GM12878 (cell line): ENCODE measurements around the gene CIPC. TPM values are rescaled to one million over a fixed set of nuclear protein-coding genes. Genes with fewer than 3 reads are reported as not detected.
A peak's percentile ranks its signal among the peaks of the same experiment; 100 is the strongest.

Experiments
- ATAC-seq: fragments of 200-7000 bp; cut with Tn5 transposase; 3 replicates; pipeline ENCODE4 v1.9.1; 2020; ENCODE audit warnings: mild to moderate bottlenecking, moderate library complexity
- BruUV-seq: library from RNA; stranded (reverse); fragments of 400-500 nt; replicated peaks from 2 replicates; lab custom pipeline; 2021; lab: Mats Ljungman, UMichigan
- CTCF ChIA-PET: fragments of 300-600 bp; sonication (Branson Sonifier 250); formaldehyde crosslinking; extraction: SDS; loops from one replicate; lab custom pipeline; 2021; ENCODE audit warnings: inconsistent platforms; lab: Yijun Ruan, JAX
- POLR2A ChIA-PET: fragments of 350-600 bp; formaldehyde crosslinking; extraction: SDS; loops from one replicate; lab custom pipeline; 2021; ENCODE audit warnings: inconsistent platforms; lab: Charles Lee
- RAD21 ChIA-PET: fragments of 300-600 bp; sonication (Branson Sonifier 250); formaldehyde crosslinking; loops from one replicate; lab custom pipeline; 2023; ENCODE audit warnings: antibody characterized with exemption; ENCODE audit not compliant: unreplicated experiment; lab: Charles Lee
- SMC1A ChIA-PET: fragments of 300-600 bp; sonication (Branson Sonifier 250); formaldehyde crosslinking; loops from one replicate; lab custom pipeline; 2023; ENCODE audit not compliant: unreplicated experiment, uncharacterized antibody; lab: Charles Lee
- DNase-seq: peaks from one replicate; pipeline ENCODE4 v3.0.0-alpha.2; 2011; ENCODE audit warnings: low read depth, low spot score
- FAIRE-seq: peaks from 3 replicates; lab custom pipeline; 2011; peaks lifted over from hg19 to GRCh38; lab: Jason Lieb, UNC
- H2AFZ ChIP-seq: 2 replicates; pipeline ENCODE4 v1.6.0; 2011; ENCODE audit warnings: low read depth, low read length, control low read depth; ENCODE audit not compliant: control insufficient read depth
- H3K27ac ChIP-seq: 2 replicates; pipeline ENCODE4 v1.5.1; 2011; ENCODE audit warnings: control low read depth; ENCODE audit not compliant: control insufficient read depth, insufficient read depth
- H3K27me3 ChIP-seq, 2 experiments: replicated peaks in 1 of 2; 2 replicates each; pipeline versions ENCODE4 v1.6.0 to v1.6.1; 2011; ENCODE audit warnings: low read length in 1 of 2; ENCODE audit not compliant: control insufficient read depth in 2 of 2, insufficient read depth in 2 of 2
- H3K36me3 ChIP-seq, 2 experiments: 2 replicates each; pipeline ENCODE4 v1.5.1; 2011; ENCODE audit warnings: low read length in 1 of 2; ENCODE audit not compliant: control insufficient read depth in 2 of 2, insufficient read depth in 2 of 2
- H3K4me1 ChIP-seq: 2 replicates; pipeline ENCODE4 v1.6.1; 2011; ENCODE audit warnings: mild to moderate bottlenecking, low read length, moderate library complexity, mixed read lengths; ENCODE audit not compliant: control insufficient read depth, insufficient read depth
- H3K4me2 ChIP-seq: 2 replicates; pipeline ENCODE4 v1.6.0; 2011; ENCODE audit warnings: control low read depth; ENCODE audit not compliant: control insufficient read depth, insufficient read depth
- H3K4me3 ChIP-seq: fragments of 200-600 bp; sonication (generic); 2 replicates; pipeline ENCODE4 v1.5.1; 2016
- H3K79me2 ChIP-seq: 2 replicates; pipeline ENCODE4 v1.6.0; 2011; ENCODE audit warnings: low read length; ENCODE audit not compliant: control insufficient read depth, insufficient read depth
- H3K9ac ChIP-seq: 2 replicates; pipeline ENCODE4 v1.8.0; 2011; ENCODE audit warnings: low read length, control low read depth, mixed read lengths; ENCODE audit not compliant: control insufficient read depth, insufficient read depth
- H3K9me3 ChIP-seq: replicated peaks from 3 replicates; pipeline ENCODE4 v1.5.1; 2011; ENCODE audit warnings: mild to moderate bottlenecking, low read length; ENCODE audit not compliant: control insufficient read depth, insufficient read depth
- H4K20me1 ChIP-seq: 2 replicates; pipeline ENCODE4 v1.6.0; 2011; ENCODE audit not compliant: control insufficient read depth, insufficient read depth
- BHLHE40 ChIP-seq, 2 experiments: fragments of 450-650 bp in 1 of 2; IDR thresholded peaks; 2 replicates each; pipeline ENCODE4 v1.6.1; 2011 to 2017; ENCODE audit warnings: low read depth in 2 of 2, borderline replicate concordance in 1 of 2, improper control_type of control experiment in 1 of 2, low read length in 1 of 2, mild to moderate bottlenecking in 1 of 2
- CHD2 ChIP-seq: IDR thresholded peaks from 2 replicates; pipeline ENCODE4 v1.6.1; 2011; ENCODE audit warnings: low read depth, low read length, improper control_type of control experiment, borderline replicate concordance
- E2F4 ChIP-seq: IDR thresholded peaks from 2 replicates; pipeline ENCODE4 v1.6.1; 2012; ENCODE audit warnings: low read depth, low read length, improper control_type of control experiment
- FOXK2 ChIP-seq: fragments of 450-650 bp; IDR thresholded peaks from 2 replicates; pipeline ENCODE4 v1.6.1; 2017; ENCODE audit warnings: mild to moderate bottlenecking, moderate library complexity
- FOXM1 ChIP-seq: IDR thresholded peaks from 2 replicates; pipeline ENCODE4 v1.6.1; 2012; ENCODE audit warnings: low read depth, mild to moderate bottlenecking, inconsistent platforms, low read length, moderate library complexity
- GATAD2B ChIP-seq: fragments of 450-650 bp; conservative IDR thresholded peaks from 2 replicates; pipeline ENCODE4 v1.6.1; 2017; ENCODE audit warnings: low read depth, mild to moderate bottlenecking, moderate library complexity
- JUND ChIP-seq: IDR thresholded peaks from 2 replicates; pipeline ENCODE4 v1.6.1; 2012; ENCODE audit warnings: low read depth, mild to moderate bottlenecking, low read length, improper control_type of control experiment, moderate library complexity
- KDM1A ChIP-seq: fragments of 200-600 bp; sonication (generic); IDR thresholded peaks from 2 replicates; pipeline ENCODE4 v1.6.1; 2016; ENCODE audit warnings: borderline replicate concordance
- KLF5 ChIP-seq: fragments of 450-650 bp; IDR thresholded peaks from 2 replicates; pipeline ENCODE4 v1.6.1; 2014; ENCODE audit warnings: mild to moderate bottlenecking; ENCODE audit not compliant: partially characterized antibody
- MEF2B ChIP-seq: fragments of 450-650 bp; IDR thresholded peaks from 2 replicates; pipeline ENCODE4 v1.6.1; 2018; ENCODE audit warnings: mild to moderate bottlenecking, moderate library complexity; ENCODE audit not compliant: partially characterized antibody, poor library complexity, severe bottlenecking
- MXI1 ChIP-seq: fragments of 150-350 bp; IDR thresholded peaks from 2 replicates; pipeline ENCODE4 v1.6.1; 2011; ENCODE audit warnings: low read depth, mild to moderate bottlenecking, inconsistent platforms, low read length, improper control_type of control experiment
- RAD21 ChIP-seq: IDR thresholded peaks from 2 replicates; pipeline ENCODE4 v1.6.1; 2011; ENCODE audit warnings: mild to moderate bottlenecking, low read depth, low read length, moderate library complexity; ENCODE audit not compliant: insufficient read depth
- TCF12 ChIP-seq: IDR thresholded peaks from 2 replicates; pipeline ENCODE4 v1.6.1; 2011; ENCODE audit warnings: low read depth, mild to moderate bottlenecking, low read length
- ZBED1 ChIP-seq: IDR thresholded peaks from 2 replicates; pipeline ENCODE4 v1.6.1; 2016; ENCODE audit warnings: borderline replicate concordance
- ZSCAN29 ChIP-seq: fragments of 450-650 bp; IDR thresholded peaks from 2 replicates; pipeline ENCODE4 v1.6.1; 2017; ENCODE audit warnings: mild to moderate bottlenecking, moderate library complexity
- WGBS: methylation state at CpG from one replicate; pipeline ENCODE4 v1.1.6; 2016; ENCODE audit warnings: low lambda C conversion rate; ENCODE audit not compliant: insufficient replicate concordance, insufficient coverage; ENCODE audit errors: missing lambda C conversion rate; 5-methylcytosine and 5-hydroxymethylcytosine counted together
- in situ Hi-C: fragments of 300-500 bp; cut with MboI; formaldehyde crosslinking; loops from 9 replicates; pipeline ENCODE4 v1.14.3; 2018; ENCODE audit warnings: mixed read lengths
- intact Hi-C: fragments of 100-400 bp; cut with micrococcal nuclease; formaldehyde crosslinking; loops from one replicate; pipeline ENCODE4 v1.14.2; 2022; ENCODE audit not compliant: unreplicated experiment
- polyA plus RNA-seq, 11 experiments: library from polyadenylated mRNA; depleted of rRNA in 4 of 11; unstranded in 6 of 11; stranded (reverse) in 5 of 11; fragments of >200 nt; fragmentation: Nextera tagmentation in 4 of 11; fragmentation: Illumina TruSeq in 1 of 11; extraction: Ambion mirVana in 4 of 11; extraction: Trizol in 1 of 11; gene quantifications; 1 replicate in 1 of 11; 2 replicates in 10 of 11; pipeline versions ENCODE4 v1.2.1 to v1.2.3, GENCODE V29; 2011 to 2016; ENCODE audit warnings: inconsistent platforms in 2 of 11, missing spikeins in 2 of 11, low read depth in 1 of 11
- total RNA-seq, 4 experiments: library from RNA; depleted of rRNA in 3 of 4; stranded (reverse); fragments of >200 nt in 3 of 4; fragmentation: Illumina TruSeq in 1 of 4; extraction: Trizol in 1 of 4; gene quantifications; 2 replicates each; pipeline versions ENCODE4 v1.2.1 to v1.2.3, GENCODE V29; 2013 to 2021
- TF ChIP-seq, protein P1 (sequence below): fragments of 450-650 bp; IDR thresholded peaks from 2 replicates; pipeline ENCODE4 v1.6.1; 2016; ENCODE audit warnings: mild to moderate bottlenecking, moderate library complexity, borderline replicate concordance

The CIPC gene
- total and polyA plus RNA-seq, 10 of the 15 experiments (the other 5 are each of a cell fraction or from before 2014, with no cell fraction given), result 5.6 to 29.5 (median 16.5) TPM

- peaks cover 0 to 6% of the 10 kb centered on the region in 2 experiments; a peak in 1 of 4 replicates for H3K36me3 ChIP-seq
- no TSS peak for BruUV-seq
- DNase-seq, result no peak
- peaks cover 12% of the 10 kb centered on the region for H3K4me1 ChIP-seq
- H2AFZ ChIP-seq, result no peak overlapping the region
- TF ChIP-seq MXI1 (no peak), FOXM1 (no peak), TCF12 (no peak), E2F4 (no peak), GATAD2B (no peak), KDM1A (no peak), CHD2 (no peak), ZBED1 (no peak), KLF5 (no peak), MEF2B (no peak), FOXK2 (no peak), BHLHE40 (IDR thresholded peaks at IDR 0.05; ENCODE audit: borderline replicate concordance in 1 of 2, low read depth in 2 of 2, low read length in 1 of 2) (no peak), RAD21 (no peak), ZSCAN29 (no peak), JUND (no peak)
- TF ChIP-seq, protein P1, sequence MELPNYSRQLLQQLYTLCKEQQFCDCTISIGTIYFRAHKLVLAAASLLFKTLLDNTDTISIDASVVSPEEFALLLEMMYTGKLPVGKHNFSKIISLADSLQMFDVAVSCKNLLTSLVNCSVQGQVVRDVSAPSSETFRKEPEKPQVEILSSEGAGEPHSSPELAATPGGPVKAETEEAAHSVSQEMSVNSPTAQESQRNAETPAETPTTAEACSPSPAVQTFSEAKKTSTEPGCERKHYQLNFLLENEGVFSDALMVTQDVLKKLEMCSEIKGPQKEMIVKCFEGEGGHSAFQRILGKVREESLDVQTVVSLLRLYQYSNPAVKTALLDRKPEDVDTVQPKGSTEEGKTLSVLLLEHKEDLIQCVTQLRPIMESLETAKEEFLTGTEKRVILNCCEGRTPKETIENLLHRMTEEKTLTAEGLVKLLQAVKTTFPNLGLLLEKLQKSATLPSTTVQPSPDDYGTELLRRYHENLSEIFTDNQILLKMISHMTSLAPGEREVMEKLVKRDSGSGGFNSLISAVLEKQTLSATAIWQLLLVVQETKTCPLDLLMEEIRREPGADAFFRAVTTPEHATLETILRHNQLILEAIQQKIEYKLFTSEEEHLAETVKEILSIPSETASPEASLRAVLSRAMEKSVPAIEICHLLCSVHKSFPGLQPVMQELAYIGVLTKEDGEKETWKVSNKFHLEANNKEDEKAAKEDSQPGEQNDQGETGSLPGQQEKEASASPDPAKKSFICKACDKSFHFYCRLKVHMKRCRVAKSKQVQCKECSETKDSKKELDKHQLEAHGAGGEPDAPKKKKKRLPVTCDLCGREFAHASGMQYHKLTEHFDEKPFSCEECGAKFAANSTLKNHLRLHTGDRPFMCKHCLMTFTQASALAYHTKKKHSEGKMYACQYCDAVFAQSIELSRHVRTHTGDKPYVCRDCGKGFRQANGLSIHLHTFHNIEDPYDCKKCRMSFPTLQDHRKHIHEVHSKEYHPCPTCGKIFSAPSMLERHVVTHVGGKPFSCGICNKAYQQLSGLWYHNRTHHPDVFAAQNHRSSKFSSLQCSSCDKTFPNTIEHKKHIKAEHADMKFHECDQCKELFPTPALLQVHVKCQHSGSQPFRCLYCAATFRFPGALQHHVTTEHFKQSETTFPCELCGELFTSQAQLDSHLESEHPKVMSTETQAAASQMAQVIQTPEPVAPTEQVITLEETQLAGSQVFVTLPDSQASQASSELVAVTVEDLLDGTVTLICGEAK, result no peak
- TF ChIP-seq, all 136 proteins: peak for 0
- Histone ChIP-seq H4K20me1 (no peaks in the 10 kb centered on the region), H3K9me3 (no peaks in the 10 kb centered on the region), H3K9ac (no peak overlapping the region), H3K79me2 (peaks cover 13% of the 10 kb centered on the region), H3K27me3 (no peaks in the 10 kb centered on the region), H3K4me3 (no peak overlapping the region), H3K27ac (no peak overlapping the region), H3K4me2 (0 out of 2 replicates have a peak overlapping the region, but pooled peaks have one; percentile 88)
- ChIA-PET RAD21 (interaction anchor here (1.0 to 13.2 kb wide), 2 partner anchors 20 to 50 kb away, joined by 4 to 185 read pairs; no protein-coding TSS in a partner anchor), SMC1A (interaction anchor here (1.2 to 21.4 kb wide), 7 partner anchors 13 to 225 kb away, joined by 3 to 428 read pairs (median 5); no protein-coding TSS in a partner anchor), POLR2A (interaction anchor here (0.7 to 1.1 kb wide), 4 partner anchors 9 to 22 kb away, joined by 3 read pairs; no protein-coding TSS in a partner anchor), CTCF (interaction anchor here (0.7 to 21.9 kb wide), 7 partner anchors 17 to 229 kb away, joined by 3 to 445 read pairs (median 6); no protein-coding TSS in a partner anchor)
- FAIRE-seq, result no peak
- in situ Hi-C loops (no loop called here), intact Hi-C loops (no loop called here)
- 60% methylated on average over 4 of the region's 4 CpGs for WGBS
- no peak for ATAC-seq
Observed at GRCh38 chr14:77102154-77102553, 4.1 kb downstream of the CIPC start.
